IMR-90 (cell line): ENCODE data around the gene PRPF40A. TPM values are rescaled to one million over a fixed set of nuclear protein-coding genes. Genes with fewer than 3 reads are reported as not detected.

Experiments used
- ATAC-seq: fragments of 200-7000 bp; cut with Tn5 transposase; 2 replicates; pipeline ENCODE4 v1.9.1; 2020; ENCODE audit warnings: low read depth, mild to moderate bottlenecking, moderate library complexity
- BruUV-seq: library from RNA; stranded (reverse); fragments of 400-500 nt; replicated peaks from 2 replicates; lab custom pipeline; 2021; lab: Mats Ljungman, UMichigan
- CTCF ChIA-PET: fragments of 300-600 bp; formaldehyde crosslinking; extraction: SDS; loops from one replicate; lab custom pipeline; 2021; ENCODE audit warnings: antibody characterized with exemption; lab: Yijun Ruan, JAX
- POLR2A ChIA-PET: fragments of 300-600 bp; sonication (Branson Sonifier 250); formaldehyde crosslinking; loops from one replicate; lab custom pipeline; 2022; ENCODE audit warnings: antibody characterized with exemption; ENCODE audit not compliant: unreplicated experiment; lab: Charles Lee
- DNase-seq: peaks from one replicate; pipeline ENCODE4 v3.0.0; 2013
- H2AFZ ChIP-seq: replicated peaks from 2 replicates; pipeline ENCODE3; 2013; ENCODE audit warnings: low read length, mild to moderate bottlenecking; ENCODE audit not compliant: poor library complexity
- H2AK5ac ChIP-seq: 2 replicates; pipeline ENCODE4 v1.6.1; 2013; ENCODE audit warnings: low read depth, low read length, inconsistent platforms
- H2AK9ac ChIP-seq: replicated peaks from 2 replicates; pipeline ENCODE3; 2013; ENCODE audit warnings: mild to moderate bottlenecking, low read depth, low read length, moderate library complexity; ENCODE audit not compliant: poor library complexity
- H2BK120ac ChIP-seq: 2 replicates; pipeline ENCODE4 v1.6.1; 2013; ENCODE audit warnings: low read depth, low read length, inconsistent platforms
- H2BK15ac ChIP-seq: 3 replicates; pipeline ENCODE4 v1.6.1; 2013; ENCODE audit warnings: low read depth, low read length, inconsistent platforms
- H2BK20ac ChIP-seq: 2 replicates; pipeline ENCODE4 v1.6.1; 2013; ENCODE audit warnings: low read depth, mild to moderate bottlenecking, inconsistent platforms, low read length, moderate library complexity
- H2BK5ac ChIP-seq: 2 replicates; pipeline ENCODE4 v1.6.1; 2013; ENCODE audit warnings: mild to moderate bottlenecking, low read depth, low read length, inconsistent platforms; ENCODE audit not compliant: poor library complexity, severe bottlenecking
- H3K14ac ChIP-seq: replicated peaks from 2 replicates; pipeline ENCODE4 v1.6.1; 2013; ENCODE audit warnings: low read depth, low read length, inconsistent platforms
- H3K18ac ChIP-seq: 2 replicates; pipeline ENCODE4 v1.6.1; 2013; ENCODE audit warnings: low read depth, low read length, control low read depth
- H3K23ac ChIP-seq: 2 replicates; pipeline ENCODE4 v1.6.1; 2013; ENCODE audit warnings: low read depth, low read length, inconsistent platforms
- H3K27ac ChIP-seq: 2 replicates; pipeline ENCODE4 v1.5.1; 2013; ENCODE audit warnings: mild to moderate bottlenecking, control low read depth, low read length; ENCODE audit not compliant: insufficient read depth
- H3K27me3 ChIP-seq: 2 replicates; pipeline ENCODE4 v1.6.1; 2013; ENCODE audit warnings: low read length; ENCODE audit not compliant: control insufficient read depth, insufficient read depth
- H3K36me3 ChIP-seq: 2 replicates; pipeline ENCODE4 v1.6.1; 2013; ENCODE audit warnings: low read length, mixed read lengths; ENCODE audit not compliant: control insufficient read depth, insufficient read depth
- H3K4ac ChIP-seq: 2 replicates; pipeline ENCODE4 v1.6.1; 2013; ENCODE audit warnings: low read depth, low read length, inconsistent platforms
- H3K4me1 ChIP-seq: 2 replicates; pipeline ENCODE4 v1.6.1; 2013; ENCODE audit warnings: low read length, mixed read lengths; ENCODE audit not compliant: control insufficient read depth, insufficient read depth
- H3K4me2 ChIP-seq: 2 replicates; pipeline ENCODE4 v1.6.1; 2013; ENCODE audit warnings: low read depth, mild to moderate bottlenecking, control low read depth, low read length, moderate library complexity
- H3K4me3 ChIP-seq: 2 replicates; pipeline ENCODE4 v1.5.1; 2013; ENCODE audit warnings: low read depth, mild to moderate bottlenecking, control low read depth, low read length, moderate library complexity; ENCODE audit not compliant: insufficient read depth
- H3K56ac ChIP-seq: 2 replicates; pipeline ENCODE4 v1.6.1; 2013; ENCODE audit warnings: low read length, inconsistent platforms; ENCODE audit not compliant: insufficient read depth; ENCODE audit errors: extremely low read depth
- H3K79me1 ChIP-seq, 2 experiments: 2 replicates each; pipeline ENCODE4 v1.6.1; 2013; ENCODE audit warnings: low read length in 2 of 2, inconsistent platforms in 1 of 2, low read depth in 1 of 2
- H3K9ac ChIP-seq: 2 replicates; pipeline ENCODE4 v1.6.1; 2013; ENCODE audit warnings: low read depth, low read length, control low read depth
- H3K9me1 ChIP-seq: 2 replicates; pipeline ENCODE4 v1.6.1; 2013; ENCODE audit warnings: low read length, inconsistent platforms; ENCODE audit not compliant: insufficient read depth
- H3K9me3 ChIP-seq: 2 replicates; pipeline ENCODE4 v1.6.1; 2013; ENCODE audit warnings: low read length; ENCODE audit not compliant: control insufficient read depth, insufficient read depth
- H4K20me1 ChIP-seq: 2 replicates; pipeline ENCODE4 v1.6.1; 2013; ENCODE audit warnings: low read length, inconsistent platforms; ENCODE audit not compliant: insufficient read depth
- H4K5ac ChIP-seq: 2 replicates; pipeline ENCODE4 v1.6.1; 2013; ENCODE audit warnings: mild to moderate bottlenecking, low read depth, low read length, control low read depth
- H4K8ac ChIP-seq, 2 experiments: 2 replicates each; pipeline ENCODE4 v1.6.1; 2013; ENCODE audit warnings: low read depth in 2 of 2, low read length in 2 of 2, control low read depth in 1 of 2, inconsistent platforms in 1 of 2
- H4K91ac ChIP-seq: 2 replicates; pipeline ENCODE4 v1.6.1; 2013; ENCODE audit warnings: low read depth, low read length, inconsistent platforms; ENCODE audit not compliant: insufficient read depth
- BHLHE40 ChIP-seq: fragments of 150-350 bp; IDR thresholded peaks from 2 replicates; pipeline ENCODE4 v1.6.1; 2016; ENCODE audit warnings: mild to moderate bottlenecking, low read depth, low read length
- CEBPB ChIP-seq: IDR thresholded peaks from 2 replicates; pipeline ENCODE4 v1.6.1; 2012; ENCODE audit warnings: low read depth, low read length, improper control_type of control experiment
- FOS ChIP-seq: fragments of 150-350 bp; IDR thresholded peaks from 2 replicates; pipeline ENCODE4 v1.6.1; 2016; ENCODE audit warnings: low read depth, low read length
- MAFK ChIP-seq: IDR thresholded peaks from 2 replicates; pipeline ENCODE4 v1.6.1; 2012; ENCODE audit warnings: low read depth, low read length, improper control_type of control experiment
- MAZ ChIP-seq: IDR thresholded peaks from 2 replicates; pipeline ENCODE4 v1.6.1; 2012; ENCODE audit warnings: low read depth, mild to moderate bottlenecking, low read length, improper control_type of control experiment, moderate library complexity, borderline replicate concordance
- MXI1 ChIP-seq: IDR thresholded peaks from 2 replicates; pipeline ENCODE4 v1.6.1; 2012; ENCODE audit warnings: low read depth, mild to moderate bottlenecking, low read length, moderate library complexity, borderline replicate concordance
- NFE2L2 ChIP-seq: fragments of 150-350 bp; IDR thresholded peaks from 2 replicates; pipeline ENCODE4 v1.6.1; 2016; ENCODE audit warnings: low read depth, mild to moderate bottlenecking, low read length
- POLR2A ChIP-seq: IDR thresholded peaks from 2 replicates; pipeline ENCODE4 v1.6.1; 2012; ENCODE audit warnings: mild to moderate bottlenecking, low read depth, low read length
- RCOR1 ChIP-seq: IDR thresholded peaks from 2 replicates; pipeline ENCODE4 v1.6.1; 2012; ENCODE audit warnings: mild to moderate bottlenecking, low read length, improper control_type of control experiment; ENCODE audit not compliant: insufficient replicate concordance
- RFX5 ChIP-seq: IDR thresholded peaks from 2 replicates; pipeline ENCODE4 v1.8.0; 2012; ENCODE audit warnings: low read depth, mild to moderate bottlenecking, low read length, moderate library complexity
- SMC3 ChIP-seq: fragments of 150-350 bp; IDR thresholded peaks from 2 replicates; pipeline ENCODE4 v1.6.1; 2016; ENCODE audit warnings: low read depth, mild to moderate bottlenecking, antibody characterized with exemption, low read length, moderate library complexity
- USF2 ChIP-seq: fragments of 150-350 bp; IDR thresholded peaks from 2 replicates; pipeline ENCODE4 v1.6.1; 2017; ENCODE audit warnings: mild to moderate bottlenecking, antibody characterized with exemption, low read length, low read depth
- WGBS, 2 experiments: methylation state at CpG; one replicate each; pipeline versions ENCODE4 v1.1.5 to v1.1.7; 2013; ENCODE audit warnings: missing lambda C conversion rate in 2 of 2; ENCODE audit not compliant: insufficient read length in 1 of 2; ENCODE audit errors: extremely low coverage in 2 of 2; 5-methylcytosine and 5-hydroxymethylcytosine counted together
- dilution Hi-C: fragments of 300-500 bp; cut with HindIII; formaldehyde crosslinking; loops from one replicate; pipeline ENCODE4 v1.14.3; 2018; ENCODE audit warnings: low sequenced_read_pairs; ENCODE audit not compliant: unreplicated experiment
- in situ Hi-C: fragments of 300-500 bp; cut with MboI; formaldehyde crosslinking; loops from 3 replicates; pipeline ENCODE4 v1.14.3; 2019; ENCODE audit warnings: low sequenced_read_pairs, inconsistent platforms, mixed read lengths
- intact Hi-C: fragments of 100-400 bp; cut with micrococcal nuclease; formaldehyde crosslinking; loops from 2 replicates; pipeline ENCODE4 v1.10.0; 2022
- polyA plus RNA-seq, 3 experiments: library from polyadenylated mRNA; depleted of rRNA; stranded (reverse); fragments of >200 nt; gene quantifications; 2 replicates each; pipeline ENCODE4 v1.2.3, GENCODE V29; 2012; ENCODE audit warnings: low replicate concordance in 1 of 3
- total RNA-seq: library from RNA; depleted of rRNA; stranded (reverse); fragments of >200 nt; gene quantifications from 2 replicates; pipeline ENCODE4 v1.2.3, GENCODE V29; 2012
- TF ChIP-seq, protein P1 (sequence below): fragments of 150-350 bp; IDR thresholded peaks from 2 replicates; pipeline ENCODE4 v1.6.1; 2016; ENCODE audit warnings: low read depth, mild to moderate bottlenecking, low read length, moderate library complexity, borderline replicate concordance

The PRPF40A gene
- total and polyA plus RNA-seq, 2 of the 4 experiments (the other 2 are of a cell fraction): 49.1 to 150 TPM

DNA sequence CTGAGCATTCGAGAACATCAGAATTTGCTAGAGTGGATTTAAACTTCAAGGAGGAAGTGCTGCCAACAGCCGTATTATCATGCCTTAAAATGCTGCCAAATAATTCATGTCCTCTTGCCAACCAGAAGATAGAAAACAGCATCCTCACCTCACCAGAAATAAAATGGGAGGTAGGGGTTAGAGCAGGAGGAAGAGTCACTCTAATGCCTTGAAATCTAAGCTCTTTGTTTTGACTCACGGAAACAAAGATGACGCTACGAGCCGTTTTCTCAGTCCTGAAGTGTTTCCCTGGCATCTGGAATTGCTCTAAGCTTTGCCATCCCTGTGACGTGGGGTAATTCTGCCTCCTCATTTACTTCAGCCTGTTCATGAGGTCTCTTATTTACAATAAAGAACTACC lies 97.1 kb downstream of the PRPF40A start:
- H3K9me1 ChIP-seq: no peaks in the 10 kb centered on the region; the same call in 1 of the 2 replicates
- no peak overlapping the region for H3K4ac ChIP-seq
- H3K4me2 ChIP-seq: no peak overlapping the region
- H3K79me1 ChIP-seq: no peaks in the 10 kb centered on the region
- no peak overlapping the region for H2BK5ac ChIP-seq
- dilution Hi-C loops: no loop called here
- no peaks in the 10 kb centered on the region; the same call in none of the 2 replicates for H3K4me1 ChIP-seq
- H3K27me3 ChIP-seq: no peaks in the 10 kb centered on the region
- ChIA-PET POLR2A (no interaction called here), CTCF (no interaction called here)
- intact Hi-C loops: loop anchor here (10.0 kb wide), 1 partner anchor 65 kb away; no protein-coding TSS in a partner anchor
- TF ChIP-seq CEBPB (no peak), NFE2L2 (no peak), FOS (no peak), MAFK (no peak), SMC3 (no peak), RCOR1 (no peak), MAZ (no peak), USF2 (no peak), RFX5 (no peak), MXI1 (no peak), POLR2A (no peak), BHLHE40 (no peak)
- TF ChIP-seq, protein P1, sequence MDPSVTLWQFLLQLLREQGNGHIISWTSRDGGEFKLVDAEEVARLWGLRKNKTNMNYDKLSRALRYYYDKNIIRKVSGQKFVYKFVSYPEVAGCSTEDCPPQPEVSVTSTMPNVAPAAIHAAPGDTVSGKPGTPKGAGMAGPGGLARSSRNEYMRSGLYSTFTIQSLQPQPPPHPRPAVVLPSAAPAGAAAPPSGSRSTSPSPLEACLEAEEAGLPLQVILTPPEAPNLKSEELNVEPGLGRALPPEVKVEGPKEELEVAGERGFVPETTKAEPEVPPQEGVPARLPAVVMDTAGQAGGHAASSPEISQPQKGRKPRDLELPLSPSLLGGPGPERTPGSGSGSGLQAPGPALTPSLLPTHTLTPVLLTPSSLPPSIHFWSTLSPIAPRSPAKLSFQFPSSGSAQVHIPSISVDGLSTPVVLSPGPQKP: no peak
- H2BK120ac ChIP-seq: no peak overlapping the region
- H2AK9ac ChIP-seq: no peak overlapping the region
- no peaks in the 10 kb centered on the region for H3K9me3 ChIP-seq
- no peaks in the 10 kb centered on the region for H4K20me1 ChIP-seq
- H3K18ac ChIP-seq: no peak overlapping the region
- no peak overlapping the region for H2BK15ac ChIP-seq
- H2BK20ac ChIP-seq: no peak overlapping the region
- no peak overlapping the region for H4K5ac ChIP-seq
- no peak overlapping the region for H3K4me3 ChIP-seq
- no peak overlapping the region for H2AK5ac ChIP-seq
- peaks cover 15% of the 10 kb centered on the region for H3K36me3 ChIP-seq
- no peak overlapping the region for H3K9ac ChIP-seq
- no TSS peak for BruUV-seq
- no peak overlapping the region for H4K8ac ChIP-seq
- in situ Hi-C loops: loop anchor here (10.0 kb wide), 1 partner anchor 285 kb away; the partner anchor contains the start of gene FMNL2
- no peak overlapping the region for H3K23ac ChIP-seq
- DNase-seq (no peak), ATAC-seq (no peak)
- no peak overlapping the region for H4K91ac ChIP-seq
- no peak overlapping the region for H3K14ac ChIP-seq
- H2AFZ ChIP-seq: no peak overlapping the region
- WGBS, 2 experiments: 84% methylated on average over 5 of the region's 7 CpGs; no CpG with 5 or more reads in 1 of the 2 experiments
- no peak overlapping the region for H3K56ac ChIP-seq
- no peak overlapping the region for H3K27ac ChIP-seq
